HEK293 (cell line): ENCODE results near the gene UNK.

Source experiments
- KLF8 ChIP-seq: fragments of 450-650 bp; formaldehyde crosslinking; IDR thresholded peaks from 2 replicates; pipeline ENCODE4 v1.5.1; 2016; ENCODE audit warnings: missing biosample characterization, missing genetic modification characterization
- ZFP37 ChIP-seq: fragments of 450-650 bp; formaldehyde crosslinking; IDR thresholded peaks from 2 replicates; pipeline ENCODE4 v1.5.1; 2016; ENCODE audit warnings: missing biosample characterization, missing genetic modification characterization
- ZNF10 ChIP-seq: fragments of 450-650 bp; formaldehyde crosslinking; IDR thresholded peaks from 2 replicates; pipeline ENCODE4 v1.5.1; 2017; ENCODE audit warnings: missing biosample characterization, missing genetic modification characterization
- ZNF169 ChIP-seq: fragments of 450-650 bp; formaldehyde crosslinking; IDR thresholded peaks from 2 replicates; pipeline ENCODE4 v1.5.1; 2016; ENCODE audit warnings: missing biosample characterization, missing genetic modification characterization
- ZNF19 ChIP-seq: fragments of 450-650 bp; formaldehyde crosslinking; IDR thresholded peaks from 2 replicates; pipeline ENCODE4; 2016; ENCODE audit warnings: missing biosample characterization, missing genetic modification characterization, low read depth
- ZNF416 ChIP-seq: fragments of 450-650 bp; formaldehyde crosslinking; IDR thresholded peaks from 2 replicates; pipeline ENCODE4 v1.5.1; 2016; ENCODE audit warnings: missing biosample characterization, missing genetic modification characterization
- ZNF433 ChIP-seq: fragments of 450-650 bp; formaldehyde crosslinking; IDR thresholded peaks from 2 replicates; pipeline ENCODE4 v1.5.1; 2016; ENCODE audit warnings: missing biosample characterization, missing genetic modification characterization, low read depth
- ZNF549 ChIP-seq: fragments of 450-650 bp; IDR thresholded peaks from 2 replicates; pipeline ENCODE4 v1.5.1; 2018; ENCODE audit warnings: missing biosample characterization, missing genetic modification characterization, mild to moderate bottlenecking, inconsistent platforms, moderate library complexity
- ZNF558 ChIP-seq: fragments of 450-650 bp; formaldehyde crosslinking; IDR thresholded peaks from 2 replicates; pipeline ENCODE4 v1.5.1; 2016; ENCODE audit warnings: missing biosample characterization, missing genetic modification characterization
- ZNF561 ChIP-seq: fragments of 450-650 bp; IDR thresholded peaks from 2 replicates; pipeline ENCODE4 v1.5.1; 2018; ENCODE audit warnings: missing biosample characterization, missing genetic modification characterization, borderline replicate concordance
- ZNF596 ChIP-seq: fragments of 450-650 bp; IDR thresholded peaks from 2 replicates; pipeline ENCODE4 v1.5.0; 2018; ENCODE audit warnings: missing biosample characterization, mild to moderate bottlenecking, missing genetic modification characterization, moderate library complexity
- ZNF624 ChIP-seq: fragments of 450-650 bp; formaldehyde crosslinking; IDR thresholded peaks from 2 replicates; pipeline ENCODE4 v1.5.1; 2017; ENCODE audit warnings: missing biosample characterization, missing genetic modification characterization
- ZNF629 ChIP-seq: fragments of 450-650 bp; formaldehyde crosslinking; IDR thresholded peaks from 2 replicates; pipeline ENCODE4 v1.5.1; 2017; ENCODE audit warnings: missing biosample characterization, missing genetic modification characterization
- ZNF658 ChIP-seq: fragments of 450-650 bp; formaldehyde crosslinking; IDR thresholded peaks from 2 replicates; pipeline ENCODE4; 2016; ENCODE audit warnings: missing biosample characterization, missing genetic modification characterization
- ZNF701 ChIP-seq: fragments of 450-650 bp; formaldehyde crosslinking; IDR thresholded peaks from 2 replicates; pipeline ENCODE4 v1.5.1; 2016; ENCODE audit warnings: missing biosample characterization, missing genetic modification characterization
- ZNF76 ChIP-seq: fragments of 450-650 bp; formaldehyde crosslinking; IDR thresholded peaks from 2 replicates; pipeline ENCODE4; 2016; ENCODE audit warnings: low read depth, missing biosample characterization, missing genetic modification characterization, borderline replicate concordance
- ZNF777 ChIP-seq: fragments of 450-650 bp; formaldehyde crosslinking; IDR thresholded peaks from 2 replicates; pipeline ENCODE4 v1.5.1; 2017; ENCODE audit warnings: missing biosample characterization, missing genetic modification characterization, borderline replicate concordance
- TF ChIP-seq, protein P1 (sequence below): fragments of 450-650 bp; formaldehyde crosslinking; IDR thresholded peaks from 2 replicates; pipeline ENCODE4 v1.5.1; 2017; ENCODE audit warnings: missing biosample characterization, mild to moderate bottlenecking, missing genetic modification characterization, moderate library complexity
- TF ChIP-seq, protein P2 (sequence below): fragments of 450-650 bp; formaldehyde crosslinking; IDR thresholded peaks from 2 replicates; pipeline ENCODE4 v1.5.1; 2016; ENCODE audit warnings: missing biosample characterization, missing genetic modification characterization
- TF ChIP-seq, protein P3 (sequence below): fragments of 450-650 bp; formaldehyde crosslinking; IDR thresholded peaks from 2 replicates; pipeline ENCODE4 v1.5.1; 2016; ENCODE audit warnings: missing biosample characterization, missing genetic modification characterization, borderline replicate concordance
- TF ChIP-seq, protein P4 (sequence below): fragments of 450-650 bp; formaldehyde crosslinking; IDR thresholded peaks from 2 replicates; pipeline ENCODE4 v1.5.1; 2016; ENCODE audit warnings: missing biosample characterization, missing genetic modification characterization
- TF ChIP-seq, protein P5 (sequence below): fragments of 450-650 bp; formaldehyde crosslinking; IDR thresholded peaks from 2 replicates; pipeline ENCODE4 v1.5.1; 2016; ENCODE audit warnings: missing biosample characterization, missing genetic modification characterization
- TF ChIP-seq, protein P6 (sequence below): sonication (generic); formaldehyde crosslinking; IDR thresholded peaks from 2 replicates; pipeline ENCODE4 v1.8.1; 2022; ENCODE audit warnings: mild to moderate bottlenecking, moderate library complexity, missing genetic modification reagents
- TF ChIP-seq, protein P7 (sequence below): fragments of 450-650 bp; formaldehyde crosslinking; IDR thresholded peaks from 2 replicates; pipeline ENCODE4 v1.5.1; 2017; ENCODE audit warnings: missing biosample characterization, missing genetic modification characterization

UNK gene

DNA sequence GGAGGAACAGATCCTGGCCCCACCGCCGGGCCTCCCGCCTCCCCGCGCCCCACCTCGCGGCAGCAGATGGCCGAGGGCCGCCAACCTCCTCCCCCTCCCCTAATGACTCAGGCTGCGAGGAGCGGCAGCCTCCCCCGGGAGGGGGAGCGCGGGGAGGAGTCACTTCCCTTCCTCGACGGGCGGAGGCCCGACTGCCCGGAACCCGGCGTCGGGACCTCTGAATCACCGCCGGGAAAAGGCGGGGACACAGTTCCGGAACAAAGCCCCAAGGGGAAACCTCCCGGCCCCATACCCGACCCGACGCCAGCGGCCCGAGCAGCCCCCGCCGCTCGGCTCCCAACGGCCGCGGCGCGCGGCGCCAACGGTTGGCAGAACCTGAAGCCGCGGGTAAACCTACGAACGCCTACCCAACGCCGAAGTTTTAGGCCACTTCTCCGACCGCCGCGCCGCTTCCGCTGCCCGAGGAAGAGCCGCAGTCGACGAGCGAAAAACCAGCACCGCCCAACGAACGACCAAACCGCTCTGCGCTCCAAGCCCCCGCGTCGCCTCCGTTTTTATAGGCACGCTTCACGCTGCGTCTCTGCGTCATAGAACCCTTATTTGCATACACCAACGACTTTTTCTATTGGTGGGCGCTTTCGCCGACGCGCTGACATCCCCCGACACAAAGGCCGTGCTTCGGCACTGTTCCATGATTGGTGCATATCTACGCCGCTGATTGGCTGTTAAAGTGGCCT lies 5.2 kb upstream of the UNK start (continued):
- TF ChIP-seq, protein P1, sequence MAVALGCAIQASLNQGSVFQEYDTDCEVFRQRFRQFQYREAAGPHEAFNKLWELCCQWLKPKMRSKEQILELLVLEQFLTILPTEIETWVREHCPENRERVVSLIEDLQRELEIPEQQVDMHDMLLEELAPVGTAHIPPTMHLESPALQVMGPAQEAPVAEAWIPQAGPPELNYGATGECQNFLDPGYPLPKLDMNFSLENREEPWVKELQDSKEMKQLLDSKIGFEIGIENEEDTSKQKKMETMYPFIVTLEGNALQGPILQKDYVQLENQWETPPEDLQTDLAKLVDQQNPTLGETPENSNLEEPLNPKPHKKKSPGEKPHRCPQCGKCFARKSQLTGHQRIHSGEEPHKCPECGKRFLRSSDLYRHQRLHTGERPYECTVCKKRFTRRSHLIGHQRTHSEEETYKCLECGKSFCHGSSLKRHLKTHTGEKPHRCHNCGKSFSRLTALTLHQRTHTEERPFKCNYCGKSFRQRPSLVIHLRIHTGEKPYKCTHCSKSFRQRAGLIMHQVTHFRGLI (tag by site-specific recombination): 0 out of 2 replicates have a peak, but pooled peaks have one; percentile 68
- no peak for TF ChIP-seq ZNF549 (tag by site-specific recombination)
- TF ChIP-seq ZNF76: peak; percentile 74; the same call in 1 of the 2 replicates
- peak; percentile 63 for TF ChIP-seq KLF8 (tag by site-specific recombination)
- TF ChIP-seq, protein P2, sequence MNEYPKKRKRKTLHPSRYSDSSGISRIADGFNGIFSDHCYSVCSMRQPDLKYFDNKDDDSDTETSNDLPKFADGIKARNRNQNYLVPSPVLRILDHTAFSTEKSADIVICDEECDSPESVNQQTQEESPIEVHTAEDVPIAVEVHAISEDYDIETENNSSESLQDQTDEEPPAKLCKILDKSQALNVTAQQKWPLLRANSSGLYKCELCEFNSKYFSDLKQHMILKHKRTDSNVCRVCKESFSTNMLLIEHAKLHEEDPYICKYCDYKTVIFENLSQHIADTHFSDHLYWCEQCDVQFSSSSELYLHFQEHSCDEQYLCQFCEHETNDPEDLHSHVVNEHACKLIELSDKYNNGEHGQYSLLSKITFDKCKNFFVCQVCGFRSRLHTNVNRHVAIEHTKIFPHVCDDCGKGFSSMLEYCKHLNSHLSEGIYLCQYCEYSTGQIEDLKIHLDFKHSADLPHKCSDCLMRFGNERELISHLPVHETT (tag by site-specific recombination): peak; percentile 62
- TF ChIP-seq ZNF169: no peak
- TF ChIP-seq ZNF777 (tag by site-specific recombination): no peak
- TF ChIP-seq ZNF10 (tag by site-specific recombination): no peak
- peak; percentile 36; the same call in 1 of the 2 replicates for TF ChIP-seq ZNF433 (tag by site-specific recombination)
- TF ChIP-seq, protein P3, sequence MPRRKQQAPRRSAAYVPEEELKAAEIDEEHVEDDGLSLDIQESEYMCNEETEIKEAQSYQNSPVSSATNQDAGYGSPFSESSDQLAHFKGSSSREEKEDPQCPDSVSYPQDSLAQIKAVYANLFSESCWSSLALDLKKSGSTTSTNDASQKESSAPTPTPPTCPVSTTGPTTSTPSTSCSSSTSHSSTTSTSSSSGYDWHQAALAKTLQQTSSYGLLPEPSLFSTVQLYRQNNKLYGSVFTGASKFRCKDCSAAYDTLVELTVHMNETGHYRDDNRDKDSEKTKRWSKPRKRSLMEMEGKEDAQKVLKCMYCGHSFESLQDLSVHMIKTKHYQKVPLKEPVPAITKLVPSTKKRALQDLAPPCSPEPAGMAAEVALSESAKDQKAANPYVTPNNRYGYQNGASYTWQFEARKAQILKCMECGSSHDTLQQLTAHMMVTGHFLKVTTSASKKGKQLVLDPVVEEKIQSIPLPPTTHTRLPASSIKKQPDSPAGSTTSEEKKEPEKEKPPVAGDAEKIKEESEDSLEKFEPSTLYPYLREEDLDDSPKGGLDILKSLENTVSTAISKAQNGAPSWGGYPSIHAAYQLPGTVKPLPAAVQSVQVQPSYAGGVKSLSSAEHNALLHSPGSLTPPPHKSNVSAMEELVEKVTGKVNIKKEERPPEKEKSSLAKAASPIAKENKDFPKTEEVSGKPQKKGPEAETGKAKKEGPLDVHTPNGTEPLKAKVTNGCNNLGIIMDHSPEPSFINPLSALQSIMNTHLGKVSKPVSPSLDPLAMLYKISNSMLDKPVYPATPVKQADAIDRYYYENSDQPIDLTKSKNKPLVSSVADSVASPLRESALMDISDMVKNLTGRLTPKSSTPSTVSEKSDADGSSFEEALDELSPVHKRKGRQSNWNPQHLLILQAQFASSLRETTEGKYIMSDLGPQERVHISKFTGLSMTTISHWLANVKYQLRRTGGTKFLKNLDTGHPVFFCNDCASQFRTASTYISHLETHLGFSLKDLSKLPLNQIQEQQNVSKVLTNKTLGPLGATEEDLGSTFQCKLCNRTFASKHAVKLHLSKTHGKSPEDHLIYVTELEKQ (tag by site-specific recombination): no peak; the same call in 1 of the 2 replicates
- no peak; the same call in 1 of the 2 replicates for TF ChIP-seq ZNF624 (tag by site-specific recombination)
- peak; percentile 83 for TF ChIP-seq ZNF561 (tag by site-specific recombination)
- TF ChIP-seq, protein P4, sequence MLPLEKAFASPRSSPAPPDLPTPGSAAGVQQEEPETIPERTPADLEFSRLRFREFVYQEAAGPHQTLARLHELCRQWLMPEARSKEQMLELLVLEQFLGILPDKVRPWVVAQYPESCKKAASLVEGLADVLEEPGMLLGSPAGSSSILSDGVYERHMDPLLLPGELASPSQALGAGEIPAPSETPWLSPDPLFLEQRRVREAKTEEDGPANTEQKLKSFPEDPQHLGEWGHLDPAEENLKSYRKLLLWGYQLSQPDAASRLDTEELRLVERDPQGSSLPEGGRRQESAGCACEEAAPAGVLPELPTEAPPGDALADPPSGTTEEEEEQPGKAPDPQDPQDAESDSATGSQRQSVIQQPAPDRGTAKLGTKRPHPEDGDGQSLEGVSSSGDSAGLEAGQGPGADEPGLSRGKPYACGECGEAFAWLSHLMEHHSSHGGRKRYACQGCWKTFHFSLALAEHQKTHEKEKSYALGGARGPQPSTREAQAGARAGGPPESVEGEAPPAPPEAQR: peak; percentile 55; the same call in 1 of the 2 replicates
- TF ChIP-seq, protein P5, sequence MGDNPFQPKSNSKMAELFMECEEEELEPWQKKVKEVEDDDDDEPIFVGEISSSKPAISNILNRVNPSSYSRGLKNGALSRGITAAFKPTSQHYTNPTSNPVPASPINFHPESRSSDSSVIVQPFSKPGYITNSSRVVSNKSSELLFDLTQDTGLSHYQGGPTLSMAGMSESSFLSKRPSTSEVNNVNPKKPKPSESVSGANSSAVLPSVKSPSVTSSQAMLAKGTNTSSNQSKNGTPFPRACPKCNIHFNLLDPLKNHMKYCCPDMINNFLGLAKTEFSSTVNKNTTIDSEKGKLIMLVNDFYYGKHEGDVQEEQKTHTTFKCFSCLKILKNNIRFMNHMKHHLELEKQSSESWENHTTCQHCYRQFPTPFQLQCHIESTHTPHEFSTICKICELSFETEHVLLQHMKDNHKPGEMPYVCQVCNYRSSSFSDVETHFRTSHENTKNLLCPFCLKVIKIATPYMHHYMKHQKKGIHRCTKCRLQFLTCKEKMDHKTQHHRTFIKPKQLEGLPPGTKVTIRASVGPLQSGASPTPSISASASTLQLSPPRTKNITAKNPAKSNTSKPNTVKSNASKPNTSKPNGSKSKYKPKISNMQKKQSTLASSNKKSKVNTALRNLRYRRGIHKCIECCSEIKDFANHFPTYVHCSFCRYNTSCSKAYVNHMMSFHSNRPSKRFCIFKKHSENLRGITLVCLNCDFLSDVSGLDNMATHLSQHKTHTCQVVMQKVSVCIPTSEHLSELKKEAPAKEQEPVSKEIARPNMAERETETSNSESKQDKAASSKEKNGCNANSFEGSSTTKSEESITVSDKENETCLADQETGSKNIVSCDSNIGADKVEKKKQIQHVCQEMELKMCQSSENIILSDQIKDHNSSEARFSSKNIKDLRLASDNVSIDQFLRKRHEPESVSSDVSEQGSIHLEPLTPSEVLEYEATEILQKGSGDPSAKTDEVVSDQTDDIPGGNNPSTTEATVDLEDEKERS (tag by site-specific recombination): no peak
- no peak for TF ChIP-seq ZNF19 (tag by site-specific recombination)
- peak; percentile 98 for TF ChIP-seq ZNF629 (tag by site-specific recombination)
- no peak for TF ChIP-seq ZNF658 (tag by site-specific recombination)
- TF ChIP-seq, protein P6, sequence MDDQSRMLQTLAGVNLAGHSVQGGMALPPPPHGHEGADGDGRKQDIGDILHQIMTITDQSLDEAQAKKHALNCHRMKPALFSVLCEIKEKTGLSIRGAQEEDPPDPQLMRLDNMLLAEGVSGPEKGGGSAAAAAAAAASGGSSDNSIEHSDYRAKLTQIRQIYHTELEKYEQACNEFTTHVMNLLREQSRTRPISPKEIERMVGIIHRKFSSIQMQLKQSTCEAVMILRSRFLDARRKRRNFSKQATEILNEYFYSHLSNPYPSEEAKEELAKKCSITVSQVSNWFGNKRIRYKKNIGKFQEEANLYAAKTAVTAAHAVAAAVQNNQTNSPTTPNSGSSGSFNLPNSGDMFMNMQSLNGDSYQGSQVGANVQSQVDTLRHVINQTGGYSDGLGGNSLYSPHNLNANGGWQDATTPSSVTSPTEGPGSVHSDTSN: peak; percentile 47; the same call in 1 of the 2 replicates
- no peak for TF ChIP-seq ZNF596 (tag by site-specific recombination)
- peak; percentile 77; the same call in 1 of the 2 replicates for TF ChIP-seq ZFP37 (tag by site-specific recombination)
- TF ChIP-seq, protein P7, sequence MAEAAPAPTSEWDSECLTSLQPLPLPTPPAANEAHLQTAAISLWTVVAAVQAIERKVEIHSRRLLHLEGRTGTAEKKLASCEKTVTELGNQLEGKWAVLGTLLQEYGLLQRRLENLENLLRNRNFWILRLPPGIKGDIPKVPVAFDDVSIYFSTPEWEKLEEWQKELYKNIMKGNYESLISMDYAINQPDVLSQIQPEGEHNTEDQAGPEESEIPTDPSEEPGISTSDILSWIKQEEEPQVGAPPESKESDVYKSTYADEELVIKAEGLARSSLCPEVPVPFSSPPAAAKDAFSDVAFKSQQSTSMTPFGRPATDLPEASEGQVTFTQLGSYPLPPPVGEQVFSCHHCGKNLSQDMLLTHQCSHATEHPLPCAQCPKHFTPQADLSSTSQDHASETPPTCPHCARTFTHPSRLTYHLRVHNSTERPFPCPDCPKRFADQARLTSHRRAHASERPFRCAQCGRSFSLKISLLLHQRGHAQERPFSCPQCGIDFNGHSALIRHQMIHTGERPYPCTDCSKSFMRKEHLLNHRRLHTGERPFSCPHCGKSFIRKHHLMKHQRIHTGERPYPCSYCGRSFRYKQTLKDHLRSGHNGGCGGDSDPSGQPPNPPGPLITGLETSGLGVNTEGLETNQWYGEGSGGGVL (tag by site-specific recombination): peak; percentile 91
- TF ChIP-seq ZNF558: no peak; the same call in 1 of the 2 replicates
- no peak for TF ChIP-seq ZNF701 (tag by site-specific recombination)
- TF ChIP-seq ZNF416 (tag by site-specific recombination): no peak
